Rectal smooth muscle tissue (tissue), 1 donor: ENCODE results near the gene ZNF593OS.

Experiments used
- H3K27ac ChIP-seq: one replicate; pipeline ENCODE4 v1.7.0; 2013; ENCODE audit warnings: low read depth, low read length, inconsistent platforms
- H3K27me3 ChIP-seq: one replicate; pipeline ENCODE4 v1.7.0; 2013; ENCODE audit warnings: low read length; ENCODE audit not compliant: control insufficient read depth, insufficient read depth
- H3K36me3 ChIP-seq: one replicate; pipeline ENCODE4 v1.7.0; 2013; ENCODE audit warnings: low read length; ENCODE audit not compliant: control insufficient read depth, insufficient read depth
- H3K4me1 ChIP-seq: one replicate; pipeline ENCODE4 v1.7.0; 2013; ENCODE audit warnings: low read length; ENCODE audit not compliant: control insufficient read depth, insufficient read depth
- H3K4me3 ChIP-seq: one replicate; pipeline ENCODE4 v1.7.0; 2013; ENCODE audit warnings: low read length
- H3K9ac ChIP-seq: one replicate; pipeline ENCODE4 v1.7.0; 2013; ENCODE audit warnings: low read length

The ZNF593OS gene

GRCh38 chr1:26197301-26197700, 25.7 kb upstream of the ZNF593OS start:
- Histone ChIP-seq H3K9ac (no peak overlapping the region), H3K27me3 (no peaks in the 10 kb centered on the region), H3K27ac (no peak overlapping the region), H3K4me1 (no peaks in the 10 kb centered on the region), H3K36me3 (no peaks in the 10 kb centered on the region), H3K4me3 (no peak overlapping the region)

- Histone ChIP-seq H3K27ac (no peak overlapping the region), H3K27me3 (no peaks in the 10 kb centered on the region), H3K9ac (no peak overlapping the region), H3K36me3 (no peaks in the 10 kb centered on the region), H3K4me1 (no peaks in the 10 kb centered on the region), H3K4me3 (no peak overlapping the region)
Observed at GRCh38 chr1:26195805-26196204, 24.2 kb upstream of the ZNF593OS start.

GRCh38 chr1:26191739-26192138, 20.1 kb upstream of the ZNF593OS start:
- no peak overlapping the region for H3K27ac ChIP-seq
- no peaks in the 10 kb centered on the region for H3K27me3 ChIP-seq
- no peaks in the 10 kb centered on the region for H3K36me3 ChIP-seq
- no peak overlapping the region for H3K4me3 ChIP-seq
- no peaks in the 10 kb centered on the region for H3K4me1 ChIP-seq
- H3K9ac ChIP-seq: no peak overlapping the region

- H3K9ac ChIP-seq: no peak within 1 kb of the TSS
- no peak within 1 kb of the TSS for H3K27ac ChIP-seq
- H3K36me3 ChIP-seq: no peaks in the 10 kb centered on the region
- no peaks in the 10 kb centered on the region for H3K27me3 ChIP-seq
- no peak within 1 kb of the TSS for H3K4me3 ChIP-seq
- no peaks in the 10 kb centered on the region for H3K4me1 ChIP-seq
Observed at GRCh38 chr1:26190373-26190987, 18.8 kb upstream of the ZNF593OS start, which contains the start of gene CATSPER4. Gene CATSPER4 (plus strand): TSS chr1:26190602. CDS start chr1:26190628, 26 bp downstream.

- no peak overlapping the region for H3K27ac ChIP-seq
- no peaks in the 10 kb centered on the region for H3K27me3 ChIP-seq
- no peak overlapping the region for H3K9ac ChIP-seq
- H3K4me1 ChIP-seq: no peaks in the 10 kb centered on the region
- no peak overlapping the region for H3K4me3 ChIP-seq
- no peaks in the 10 kb centered on the region for H3K36me3 ChIP-seq
Observed at GRCh38 chr1:26189751-26190275, 18.2 kb upstream of the ZNF593OS start.

- Histone ChIP-seq H3K27ac (no peak overlapping the region), H3K4me1 (no peaks in the 10 kb centered on the region), H3K27me3 (no peaks in the 10 kb centered on the region), H3K36me3 (no peaks in the 10 kb centered on the region), H3K9ac (no peak overlapping the region), H3K4me3 (no peak overlapping the region)
Observed at GRCh38 chr1:26189331-26189730, 17.7 kb upstream of the ZNF593OS start.

- no peak overlapping the region for H3K9ac ChIP-seq
- no peaks in the 10 kb centered on the region for H3K4me1 ChIP-seq
- H3K27ac ChIP-seq: no peak overlapping the region
- H3K36me3 ChIP-seq: no peaks in the 10 kb centered on the region
- H3K27me3 ChIP-seq: no peaks in the 10 kb centered on the region
- H3K4me3 ChIP-seq: no peak overlapping the region
Observed at GRCh38 chr1:26188477-26188876, 16.8 kb upstream of the ZNF593OS start.

GRCh38 chr1:26187882-26188281, 16.2 kb upstream of the ZNF593OS start:
- no peaks in the 10 kb centered on the region for H3K4me1 ChIP-seq
- H3K27me3 ChIP-seq: no peaks in the 10 kb centered on the region
- H3K36me3 ChIP-seq: no peaks in the 10 kb centered on the region

GRCh38 chr1:26184883-26185282, 13.3 kb upstream of the ZNF593OS start:
- H3K9ac ChIP-seq: no peak overlapping the region
- no peak overlapping the region for H3K4me3 ChIP-seq
- H3K27ac ChIP-seq: no peak overlapping the region
- no peaks in the 10 kb centered on the region for H3K36me3 ChIP-seq
- no peaks in the 10 kb centered on the region for H3K4me1 ChIP-seq
- no peaks in the 10 kb centered on the region for H3K27me3 ChIP-seq

More at GRCh38 chr1:26187882-26188281, 16.2 kb upstream of the ZNF593OS start:
- H3K9ac ChIP-seq: no peak overlapping the region
- H3K27ac ChIP-seq: no peak overlapping the region
- H3K4me3 ChIP-seq: no peak overlapping the region

- H3K4me1 ChIP-seq: no peaks in the 10 kb centered on the region
- H3K27me3 ChIP-seq: no peaks in the 10 kb centered on the region
- no peaks in the 10 kb centered on the region for H3K36me3 ChIP-seq
- no peak overlapping the region for H3K9ac ChIP-seq
- H3K4me3 ChIP-seq: no peak overlapping the region
- no peak overlapping the region for H3K27ac ChIP-seq
Observed at GRCh38 chr1:26184086-26184485, 12.5 kb upstream of the ZNF593OS start.

- Histone ChIP-seq H3K4me1 (no peaks in the 10 kb centered on the region), H3K9ac (no peak overlapping the region), H3K27ac (no peak overlapping the region), H3K4me3 (no peak overlapping the region), H3K36me3 (no peaks in the 10 kb centered on the region), H3K27me3 (no peaks in the 10 kb centered on the region)
Observed at GRCh38 chr1:26182383-26182696, 10.7 kb upstream of the ZNF593OS start.

GRCh38 chr1:26181586-26182382, 10.2 kb upstream of the ZNF593OS start:
- no peak overlapping the region for H3K4me3 ChIP-seq
- H3K27ac ChIP-seq: no peak overlapping the region
- H3K36me3 ChIP-seq: no peaks in the 10 kb centered on the region
- no peaks in the 10 kb centered on the region for H3K27me3 ChIP-seq
- H3K9ac ChIP-seq: no peak overlapping the region
- no peaks in the 10 kb centered on the region for H3K4me1 ChIP-seq
